WTC11 (cell line): ENCODE measurements around the gene MYO5B. TPM values are rescaled to one million over a fixed set of nuclear protein-coding genes. Genes with fewer than 3 reads are reported as not detected.

Experiments
- ATAC-seq: fragments of 200-7000 bp; cut with Tn5 transposase; 2 replicates; pipeline ENCODE4 v1.10.0; 2021; ENCODE audit warnings: mild to moderate bottlenecking, moderate library complexity
- CTCF ChIA-PET: fragments of 300-600 bp; sonication (Branson Sonifier 250); formaldehyde crosslinking; loops from one replicate; lab custom pipeline; 2021; ENCODE audit warnings: antibody characterized with exemption; lab: Charles Lee
- POLR2A ChIA-PET: fragments of 350-600 bp; sonication (Branson Sonifier 250); formaldehyde crosslinking; loops from one replicate; lab custom pipeline; 2021; ENCODE audit warnings: antibody characterized with exemption; lab: Charles Lee
- DNase-seq: peaks from one replicate; pipeline ENCODE4 v3.0.0; 2021; ENCODE audit warnings: low spot score
- H3K27ac Mint-ChIP-seq: 2 replicates; pipeline ENCODE4 v1.8.0; 2021; ENCODE audit warnings: mixed read lengths
- H3K27me3 Mint-ChIP-seq: 2 replicates; pipeline ENCODE4 v1.8.0; 2021; ENCODE audit warnings: low read depth, mild to moderate bottlenecking, moderate library complexity, mixed read lengths
- H3K36me3 Mint-ChIP-seq: 2 replicates; pipeline ENCODE4 v1.8.0; 2021; ENCODE audit warnings: mixed read lengths
- H3K4me1 Mint-ChIP-seq: 2 replicates; pipeline ENCODE4 v1.8.0; 2022; ENCODE audit warnings: mixed read lengths
- H3K4me3 Mint-ChIP-seq: 2 replicates; pipeline ENCODE4 v1.8.0; 2021; ENCODE audit warnings: mild to moderate bottlenecking, moderate library complexity, mixed read lengths
- H3K9me3 Mint-ChIP-seq: 2 replicates; pipeline ENCODE4 v1.8.0; 2021; ENCODE audit warnings: mixed read lengths
- ATF3 ChIP-seq: sonication (generic); formaldehyde crosslinking; conservative IDR thresholded peaks from 2 replicates; pipeline ENCODE4 v1.8.1; 2022; ENCODE audit warnings: mild to moderate bottlenecking, missing genetic modification reagents
- E2F1 ChIP-seq: sonication (generic); formaldehyde crosslinking; IDR thresholded peaks from 2 replicates; pipeline ENCODE4 v1.8.0; 2022; ENCODE audit warnings: mild to moderate bottlenecking, missing genetic modification reagents
- E2F4 ChIP-seq: sonication (generic); formaldehyde crosslinking; IDR thresholded peaks from 2 replicates; pipeline ENCODE4 v1.8.1; 2022; ENCODE audit warnings: low read depth, mild to moderate bottlenecking, moderate library complexity, missing genetic modification reagents, borderline replicate concordance
- E2F5 ChIP-seq: sonication (generic); formaldehyde crosslinking; IDR thresholded peaks from 2 replicates; pipeline ENCODE4 v1.8.1; 2022; ENCODE audit warnings: mild to moderate bottlenecking, moderate library complexity, missing genetic modification reagents
- ELF4 ChIP-seq: sonication (generic); formaldehyde crosslinking; IDR thresholded peaks from 2 replicates; pipeline ENCODE4 v1.8.1; 2022; ENCODE audit warnings: low read depth, mild to moderate bottlenecking, moderate library complexity, missing genetic modification reagents
- EMX1 ChIP-seq: fragments of 250-450 bp; sonication (Bioruptor Pico); IDR thresholded peaks from 2 replicates; pipeline ENCODE4 v1.8.0; 2021; ENCODE audit warnings: mild to moderate bottlenecking
- ESRRA ChIP-seq: sonication (generic); formaldehyde crosslinking; IDR thresholded peaks from 2 replicates; pipeline ENCODE4 v1.8.1; 2022; ENCODE audit warnings: mild to moderate bottlenecking, missing genetic modification reagents, borderline replicate concordance
- FOXJ3 ChIP-seq: sonication (generic); formaldehyde crosslinking; IDR thresholded peaks from 2 replicates; pipeline ENCODE4 v1.9.0; 2021; ENCODE audit warnings: missing genetic modification reagents, mild to moderate bottlenecking, borderline replicate concordance
- GTF2I ChIP-seq: fragments of 250-450 bp; sonication (Bioruptor Pico); conservative IDR thresholded peaks from 2 replicates; pipeline ENCODE4 v1.4.0; 2021; ENCODE audit warnings: mild to moderate bottlenecking
- HMGXB4 ChIP-seq: sonication (generic); formaldehyde crosslinking; IDR thresholded peaks from 2 replicates; pipeline ENCODE4 v1.8.1; 2023; ENCODE audit warnings: mild to moderate bottlenecking, moderate library complexity, missing genetic modification reagents
- MXD4 ChIP-seq: fragments of 250-450 bp; sonication (Bioruptor Pico); IDR thresholded peaks from 2 replicates; pipeline ENCODE4 v1.8.0; 2021; ENCODE audit warnings: mild to moderate bottlenecking, moderate library complexity, borderline replicate concordance
- NR1H2 ChIP-seq: sonication (generic); formaldehyde crosslinking; IDR thresholded peaks from 2 replicates; pipeline ENCODE4 v1.9.0; 2021; ENCODE audit warnings: mild to moderate bottlenecking, moderate library complexity, missing genetic modification reagents
- PREB ChIP-seq: sonication (generic); formaldehyde crosslinking; IDR thresholded peaks from 2 replicates; pipeline ENCODE4 v1.8.1; 2022; ENCODE audit warnings: mild to moderate bottlenecking, missing genetic modification reagents, moderate library complexity, borderline replicate concordance
- SMAD3 ChIP-seq: sonication (generic); formaldehyde crosslinking; IDR thresholded peaks from 2 replicates; pipeline ENCODE4 v1.8.0; 2022; ENCODE audit warnings: missing genetic modification reagents, mild to moderate bottlenecking, borderline replicate concordance
- TCF7 ChIP-seq: sonication (generic); formaldehyde crosslinking; IDR thresholded peaks from 2 replicates; pipeline ENCODE4 v1.8.0; 2022; ENCODE audit warnings: mild to moderate bottlenecking, low read depth, missing genetic modification reagents, moderate library complexity
- TEAD4 ChIP-seq: sonication (generic); formaldehyde crosslinking; IDR thresholded peaks from 2 replicates; pipeline ENCODE4 v1.8.0; 2022; ENCODE audit warnings: mild to moderate bottlenecking, missing genetic modification reagents
- ZBTB43 ChIP-seq: sonication (generic); formaldehyde crosslinking; IDR thresholded peaks from 2 replicates; pipeline ENCODE4 v1.8.1; 2023; ENCODE audit warnings: mild to moderate bottlenecking, missing genetic modification reagents
- ZNF121 ChIP-seq: sonication (generic); formaldehyde crosslinking; IDR thresholded peaks from 2 replicates; pipeline ENCODE4 v1.8.0; 2023; ENCODE audit warnings: missing genetic modification reagents
- total RNA-seq: library from RNA; stranded (reverse); gene quantifications from 3 replicates; pipeline ENCODE4 v1.2.3, GENCODE V29; 2021
- TF ChIP-seq, protein P1 (sequence below): sonication (generic); formaldehyde crosslinking; IDR thresholded peaks from 2 replicates; pipeline ENCODE4 v1.8.0; 2022; ENCODE audit warnings: mild to moderate bottlenecking, missing genetic modification reagents
- TF ChIP-seq, protein P2 (sequence below): fragments of 250-450 bp; sonication (Bioruptor Pico); IDR thresholded peaks from 2 replicates; pipeline ENCODE4 v1.8.0; 2021; ENCODE audit warnings: mild to moderate bottlenecking
- TF ChIP-seq, protein P3 (sequence below): fragments of 250-450 bp; sonication (Bioruptor Pico); IDR thresholded peaks from 2 replicates; pipeline ENCODE4 v1.9.0; 2021; ENCODE audit warnings: mild to moderate bottlenecking

Gene MYO5B
- total RNA-seq, 1 experiment from 2014 or later, result 8.7 TPM

- TF ChIP-seq ESRRA (CRISPR knock-in tag) (no peak), TEAD4 (CRISPR knock-in tag) (no peak), SMAD3 (CRISPR knock-in tag) (no peak), TCF7 (CRISPR knock-in tag) (no peak), HMGXB4 (CRISPR knock-in tag) (no peak)
- TF ChIP-seq, protein P1, sequence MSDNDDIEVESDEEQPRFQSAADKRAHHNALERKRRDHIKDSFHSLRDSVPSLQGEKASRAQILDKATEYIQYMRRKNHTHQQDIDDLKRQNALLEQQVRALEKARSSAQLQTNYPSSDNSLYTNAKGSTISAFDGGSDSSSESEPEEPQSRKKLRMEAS (CRISPR knock-in tag), result no peak
- TF ChIP-seq, protein P2, sequence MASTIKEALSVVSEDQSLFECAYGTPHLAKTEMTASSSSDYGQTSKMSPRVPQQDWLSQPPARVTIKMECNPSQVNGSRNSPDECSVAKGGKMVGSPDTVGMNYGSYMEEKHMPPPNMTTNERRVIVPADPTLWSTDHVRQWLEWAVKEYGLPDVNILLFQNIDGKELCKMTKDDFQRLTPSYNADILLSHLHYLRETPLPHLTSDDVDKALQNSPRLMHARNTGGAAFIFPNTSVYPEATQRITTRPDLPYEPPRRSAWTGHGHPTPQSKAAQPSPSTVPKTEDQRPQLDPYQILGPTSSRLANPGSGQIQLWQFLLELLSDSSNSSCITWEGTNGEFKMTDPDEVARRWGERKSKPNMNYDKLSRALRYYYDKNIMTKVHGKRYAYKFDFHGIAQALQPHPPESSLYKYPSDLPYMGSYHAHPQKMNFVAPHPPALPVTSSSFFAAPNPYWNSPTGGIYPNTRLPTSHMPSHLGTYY (CRISPR knock-in tag), result no peak
- TF ChIP-seq, all 79 proteins: peak for 0
Observed at GRCh38 chr18:49893036-49893435, 301.9 kb downstream of the MYO5B start (continued).

- H3K36me3 Mint-ChIP-seq, result no peaks in the 10 kb centered on the region
- TF ChIP-seq E2F1 (CRISPR knock-in tag) (no peak), GTF2I (CRISPR knock-in tag) (no peak), MXD4 (CRISPR knock-in tag) (no peak), ESRRA (CRISPR knock-in tag) (no peak), NR1H2 (CRISPR knock-in tag) (no peak), ELF4 (CRISPR knock-in tag) (no peak), ZBTB43 (CRISPR knock-in tag) (no peak), FOXJ3 (CRISPR knock-in tag) (no peak), PREB (CRISPR knock-in tag) (no peak), EMX1 (CRISPR knock-in tag) (no peak), E2F4 (no peak), ATF3 (CRISPR knock-in tag) (no peak), E2F5 (CRISPR knock-in tag) (no peak), ZNF121 (CRISPR knock-in tag) (no peak)
- TF ChIP-seq, protein P2 (CRISPR knock-in tag), result no peak
- TF ChIP-seq, protein P3, sequence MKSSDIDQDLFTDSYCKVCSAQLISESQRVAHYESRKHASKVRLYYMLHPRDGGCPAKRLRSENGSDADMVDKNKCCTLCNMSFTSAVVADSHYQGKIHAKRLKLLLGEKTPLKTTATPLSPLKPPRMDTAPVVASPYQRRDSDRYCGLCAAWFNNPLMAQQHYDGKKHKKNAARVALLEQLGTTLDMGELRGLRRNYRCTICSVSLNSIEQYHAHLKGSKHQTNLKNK (CRISPR knock-in tag), result no peak
- TF ChIP-seq, all 79 proteins: peak for 0
- CTCF ChIA-PET, result interaction anchor here (0.7 kb wide), 1 partner anchor 27 kb away, joined by 3 read pairs; no protein-coding TSS in a partner anchor
- no peak overlapping the region for H3K27ac Mint-ChIP-seq
- H3K27me3 Mint-ChIP-seq, result no peaks in the 10 kb centered on the region; the same call in 1 of the 2 replicates
- no peak for DNase-seq
- ATAC-seq, result no peak
- H3K4me3 Mint-ChIP-seq, result no peak overlapping the region
- no peaks in the 10 kb centered on the region for H3K9me3 Mint-ChIP-seq
- POLR2A ChIA-PET, result no interaction called here
- peaks cover 15% of the 10 kb centered on the region for H3K4me1 Mint-ChIP-seq
Observed at GRCh38 chr18:49892148-49892924, 302.6 kb downstream of the MYO5B start.
